ENCODE data around the gene MCM7. TPM values are rescaled to one million over a fixed set of nuclear protein-coding genes. Genes with fewer than 3 reads are reported as not detected.

MCM7 gene
- total and polyA plus RNA-seq, 2 of the 13 experiments (the other 11 are each of a cell fraction or from before 2014, with no cell fraction given) = 84.5 to 214 TPM

- TF ChIP-seq ZNF562 (CRISPR knock-in tag; IDR thresholded peaks at IDR 0.05; ENCODE audit: borderline replicate concordance) (no peak), NFATC3 (CRISPR knock-in tag; IDR thresholded peaks at IDR 0.05) (no peak), ZNF772 (CRISPR knock-in tag; IDR thresholded peaks at IDR 0.05) (no peak), ELF3 (CRISPR knock-in tag; IDR thresholded peaks at IDR 0.05) (no peak), FOXJ3 (CRISPR knock-in tag; IDR thresholded peaks at IDR 0.05; ENCODE audit: borderline replicate concordance) (peak; percentile 43; the same call in 1 of the 2 replicates), ZNF251 (CRISPR knock-in tag; IDR thresholded peaks at IDR 0.05) (no peak), ZFP91 (CRISPR knock-in tag; IDR thresholded peaks at IDR 0.05; ENCODE audit: borderline replicate concordance) (no peak), MXD1 (CRISPR knock-in tag; IDR thresholded peaks at IDR 0.05) (no peak), SATB2 (CRISPR knock-in tag; IDR thresholded peaks at IDR 0.05) (0 out of 2 replicates have a peak, but pooled peaks have one; percentile 36), SALL1 (CRISPR knock-in tag; IDR thresholded peaks at IDR 0.05) (no peak), RELA (CRISPR knock-in tag; IDR thresholded peaks at IDR 0.05) (no peak), TCF12 (IDR thresholded peaks at IDR 0.05) (no peak), TCF12 (CRISPR knock-in tag; IDR thresholded peaks at IDR 0.05) (no peak), ZNF510 (CRISPR knock-in tag; IDR thresholded peaks at IDR 0.05; ENCODE audit: low read depth) (no peak), ZFYVE20 (CRISPR knock-in tag; IDR thresholded peaks at IDR 0.05; ENCODE audit: borderline replicate concordance, low read depth) (no peak), ZBTB20 (CRISPR knock-in tag; IDR thresholded peaks at IDR 0.05; ENCODE audit: borderline replicate concordance, low read depth) (no peak), STAT6 (CRISPR knock-in tag; IDR thresholded peaks at IDR 0.05; ENCODE audit: borderline replicate concordance) (no peak), ZBTB33 (CRISPR knock-in tag; IDR thresholded peaks at IDR 0.05) (no peak), ZFP36L1 (CRISPR knock-in tag; IDR thresholded peaks at IDR 0.05) (no peak), ESRRA (CRISPR knock-in tag; IDR thresholded peaks at IDR 0.05; ENCODE audit: low read depth) (no peak), ZNF784 (CRISPR knock-in tag; IDR thresholded peaks at IDR 0.05; ENCODE audit: borderline replicate concordance) (no peak)
Observed at GRCh38 chr7:100080907-100081534, 20.2 kb downstream of the MCM7 start (continued).

Measured in HepG2 (cell line).